GM10248 (cell line): ENCODE data around the gene LRP1-AS.

Source experiments
- CTCF ChIA-PET: fragments of 300-600 bp; sonication (Branson Sonifier 250); formaldehyde crosslinking; extraction: SDS; loops from one replicate; lab custom pipeline; 2021; ENCODE audit warnings: antibody characterized with exemption; lab: Yijun Ruan, JAX
- POLR2A ChIA-PET: fragments of 350-650 bp; sonication (Branson Sonifier 250); formaldehyde crosslinking; extraction: SDS; loops from one replicate; lab custom pipeline; 2020; ENCODE audit warnings: antibody characterized with exemption; lab: Yijun Ruan, JAX
- DNase-seq: peaks from one replicate; pipeline ENCODE4 v3.0.0; 2012; ENCODE audit errors: extremely low spot score
- CTCF ChIP-seq: IDR thresholded peaks from 2 replicates; pipeline ENCODE4 v1.5.1; 2012; ENCODE audit warnings: mild to moderate bottlenecking, low read depth; ENCODE audit errors: extremely low read depth, missing control alignments, control extremely low read depth

The LRP1-AS gene

GRCh38 chr12:57193706-57194245 lies 46.4 kb upstream of the LRP1-AS start:
- ChIA-PET POLR2A (no interaction called here), CTCF (interaction anchor here (1.3 to 2.7 kb wide), 3 partner anchors 11 to 21 kb away, joined by 5 to 10 read pairs (median 6); no protein-coding TSS in a partner anchor)
- DNase-seq = no peak
- TF ChIP-seq CTCF = no peak

- POLR2A ChIA-PET = interaction anchor here (0.6 kb wide), 1 partner anchor 156 kb away, joined by 3 read pairs; no protein-coding TSS in a partner anchor
- no peak for TF ChIP-seq CTCF
- DNase-seq = no peak
- CTCF ChIA-PET = interaction anchor here (1.3 to 2.7 kb wide), 3 partner anchors 10 to 21 kb away, joined by 5 to 10 read pairs (median 6); no protein-coding TSS in a partner anchor
Measured at GRCh38 chr12:57192920-57193319, 45.5 kb upstream of the LRP1-AS start.

- CTCF ChIA-PET = interaction anchor here (0.9 kb wide), 1 partner anchor 18 kb away, joined by 3 read pairs; no protein-coding TSS in a partner anchor
- POLR2A ChIA-PET = no interaction called here
- DNase-seq = no peak
- no peak for TF ChIP-seq CTCF
Measured at GRCh38 chr12:57191410-57191809, 44.0 kb upstream of the LRP1-AS start.

GRCh38 chr12:57190821-57191220 lies 43.4 kb upstream of the LRP1-AS start:
- CTCF ChIA-PET = interaction anchor here (0.9 kb wide), 1 partner anchor 18 kb away, joined by 3 read pairs; no protein-coding TSS in a partner anchor
- no peak for TF ChIP-seq CTCF
- no peak for DNase-seq
- POLR2A ChIA-PET = no interaction called here

- CTCF ChIA-PET = interaction anchor here (1.1 to 11.4 kb wide), 3 partner anchors 10 to 53 kb away, joined by 3 to 122 read pairs (median 6); no protein-coding TSS in a partner anchor
- TF ChIP-seq CTCF = no peak
- DNase-seq = no peak
- POLR2A ChIA-PET = no interaction called here
Measured at GRCh38 chr12:57190037-57190436, 42.6 kb upstream of the LRP1-AS start.

GRCh38 chr12:57188090-57188425 lies 40.6 kb upstream of the LRP1-AS start:
- CTCF ChIA-PET = interaction anchor here (0.9 to 11.4 kb wide), 12 partner anchors 8 to 348 kb away, joined by 3 to 122 read pairs (median 4); no protein-coding TSS in a partner anchor
- POLR2A ChIA-PET = no interaction called here
- no peak for TF ChIP-seq CTCF
- no peak for DNase-seq
